Transverse colon (tissue), 4 donors: ENCODE data around the gene GSKIP. TPM values are rescaled to one million over a fixed set of nuclear protein-coding genes. Genes with fewer than 3 reads are reported as not detected.

Experiments
- DNase-seq: peaks from one replicate; pipeline ENCODE4 v3.0.0-alpha.2; 2019
- H3K27ac ChIP-seq, 4 donors: fragments of 200-600 bp; sonication (generic); 2 replicates each; pipeline ENCODE4 v1.5.1; 2016 to 2018; ENCODE audit warnings: inconsistent platforms in 4 of 4
- H3K27me3 ChIP-seq: fragments of 200-600 bp; sonication (generic); 2 replicates; pipeline ENCODE4 v1.5.1; 2017; ENCODE audit warnings: inconsistent platforms
- H3K36me3 ChIP-seq, 4 donors: fragments of 200-600 bp; sonication (generic); 2 replicates each; pipeline ENCODE4 v1.5.1; 2017 to 2019; ENCODE audit warnings: inconsistent platforms in 4 of 4
- H3K4me1 ChIP-seq, 4 donors: fragments of 200-600 bp; sonication (generic); 2 replicates each; pipeline ENCODE4 v1.5.1; 2017 to 2020; ENCODE audit warnings: inconsistent platforms in 4 of 4
- H3K4me3 ChIP-seq, 4 donors: fragments of 200-600 bp; sonication (generic); 1 replicate in 1 of 4; 2 replicates in 3 of 4; pipeline versions ENCODE4 v1.5.1 to v1.6.1; 2017 to 2019; ENCODE audit warnings: inconsistent platforms in 4 of 4
- H3K9me3 ChIP-seq, 2 donors: fragments of 200-600 bp; sonication (generic); 2 replicates each; pipeline ENCODE4 v1.5.1; 2017 to 2019; ENCODE audit warnings: inconsistent platforms in 2 of 2
- CTCF ChIP-seq, 5 experiments: fragments of 200-600 bp in 3 of 5; fragments of 450-650 bp in 2 of 5; sonication (generic) in 3 of 5; IDR thresholded peaks; 1 replicate in 2 of 5; 2 replicates in 3 of 5; pipeline ENCODE4 v1.5.1; 2016 to 2017; ENCODE audit warnings: antibody characterized with exemption in 5 of 5, inconsistent platforms in 3 of 5, mild to moderate bottlenecking in 2 of 5, moderate library complexity in 1 of 5
- EP300 ChIP-seq: sonication (generic); formaldehyde crosslinking; IDR thresholded peaks from one replicate; pipeline ENCODE4 v1.6.1; 2017; ENCODE audit warnings: antibody characterized with exemption, low read depth
- POLR2A ChIP-seq: fragments of 450-650 bp; IDR thresholded peaks from one replicate; pipeline ENCODE4 v1.6.1; 2016; ENCODE audit warnings: antibody characterized with exemption, mild to moderate bottlenecking, moderate library complexity
- POLR2AphosphoS5 ChIP-seq, 3 donors: sonication (generic); formaldehyde crosslinking; IDR thresholded peaks; one replicate each; pipeline ENCODE4 v1.6.1; 2016; ENCODE audit warnings: antibody characterized with exemption in 3 of 3
- WGBS, 2 donors: methylation state at CpG; one replicate each; pipeline ENCODE4 v1.1.5; 2018; ENCODE audit warnings: low coverage in 1 of 2; 5-methylcytosine and 5-hydroxymethylcytosine counted together
- in situ Hi-C, 4 donors: fragments of 200-750 bp; cut with MboI; loops; one replicate each; pipeline versions ENCODE4 v1.15.0 to v1.15.1; 2017; ENCODE audit warnings: low sequenced_read_pairs in 3 of 4, low pct_ligation_motif_present in 1 of 4, low pct_unique_long_range_greater_than_20kb in 1 of 4
- intact Hi-C: fragments of 100-400 bp; cut with DNase I; formaldehyde crosslinking; loops from one replicate; pipeline ENCODE4 v1.15.1; 2023; ENCODE audit warnings: low total_unique reads
- total RNA-seq, 4 donors: library from RNA; depleted of rRNA; stranded (reverse); fragments of >200 nt; gene quantifications; one replicate each; pipeline ENCODE4 v1.1.0, GENCODE V29; 2016

The GSKIP gene
- total RNA-seq, 4 donors from 2014 or later: 41.0 to 151 (median 64.9) TPM

- intact Hi-C loops (no loop called here), in situ Hi-C loops (no loop called here)
- no peak overlapping the region for H3K27ac ChIP-seq
- H3K4me1 ChIP-seq: peaks cover 6 to 18% (median 9%) of the 10 kb centered on the region in 4 donors
- peak overlapping the region in 1 of 4 donors; percentile 96 for H3K4me3 ChIP-seq
- no peaks in the 10 kb centered on the region for H3K9me3 ChIP-seq
- no peak for TF ChIP-seq EP300
- no peak for TF ChIP-seq POLR2AphosphoS5 (IDR thresholded peaks at IDR 0.05)
- TF ChIP-seq POLR2A: no peak
- TF ChIP-seq CTCF (IDR thresholded peaks at IDR 0.05): no peak
- H3K36me3 ChIP-seq: no peaks in the 10 kb centered on the region
- no peak for DNase-seq
- 74 to 92% methylated on average over 2 to 5 of the region's 5 CpGs for WGBS, 2 donors
- H3K27me3 ChIP-seq: no peaks in the 10 kb centered on the region
Measured at GRCh38 chr14:96393071-96393691, 29.9 kb downstream of the GSKIP start.

- no peak overlapping the region for H3K27ac ChIP-seq
- no peaks in the 10 kb centered on the region for H3K9me3 ChIP-seq
- intact Hi-C loops (no loop called here), in situ Hi-C loops (no loop called here)
- no peaks in the 10 kb centered on the region for H3K27me3 ChIP-seq
- H3K4me1 ChIP-seq: peaks cover 6 to 18% (median 9%) of the 10 kb centered on the region in 4 donors
- TF ChIP-seq POLR2A: no peak
- no peak for TF ChIP-seq CTCF (IDR thresholded peaks at IDR 0.05)
- no peak for TF ChIP-seq EP300
- TF ChIP-seq POLR2AphosphoS5 (IDR thresholded peaks at IDR 0.05): no peak
- DNase-seq: no peak
- WGBS, 2 donors: 85 to 88% methylated on average over 4 to 7 of the region's 7 CpGs
- no peak overlapping the region for H3K4me3 ChIP-seq
- no peaks in the 10 kb centered on the region for H3K36me3 ChIP-seq
Measured at GRCh38 chr14:96394047-96394815, 30.9 kb downstream of the GSKIP start.

GRCh38 chr14:96398432-96398831 lies 35.1 kb downstream of the GSKIP start:
- no peak overlapping the region for H3K27ac ChIP-seq
- in situ Hi-C loops: no loop called here
- no peak for TF ChIP-seq EP300
- TF ChIP-seq POLR2A: no peak
- no peak for TF ChIP-seq POLR2AphosphoS5 (IDR thresholded peaks at IDR 0.05)
- TF ChIP-seq CTCF (IDR thresholded peaks at IDR 0.05): no peak
- H3K36me3 ChIP-seq: no peaks in the 10 kb centered on the region
- no peaks in the 10 kb centered on the region for H3K9me3 ChIP-seq
- no peak overlapping the region for H3K4me3 ChIP-seq
- DNase-seq: no peak
- intact Hi-C loops: no loop called here
- H3K4me1 ChIP-seq: no peaks in the 10 kb centered on the region
- 91 to 94% methylated on average over 7 to 8 of the region's 8 CpGs for WGBS, 2 donors
- H3K27me3 ChIP-seq: no peaks in the 10 kb centered on the region

- H3K27me3 ChIP-seq: no peaks in the 10 kb centered on the region
- no peaks in the 10 kb centered on the region for H3K4me1 ChIP-seq
- WGBS, 2 donors: 77 to 80% methylated on average over 4 to 5 of the region's 5 CpGs
- no peak overlapping the region for H3K27ac ChIP-seq
- TF ChIP-seq POLR2AphosphoS5 (IDR thresholded peaks at IDR 0.05) (no peak), CTCF (IDR thresholded peaks at IDR 0.05) (no peak), EP300 (no peak), POLR2A (no peak)
- no peak for DNase-seq
- no peaks in the 10 kb centered on the region for H3K36me3 ChIP-seq
- in situ Hi-C loops: no loop called here
- no peaks in the 10 kb centered on the region for H3K9me3 ChIP-seq
- H3K4me3 ChIP-seq: no peak overlapping the region
- intact Hi-C loops: no loop called here
Measured at GRCh38 chr14:96398921-96399320, 35.6 kb downstream of the GSKIP start.
